ENCODE data around the gene RAPGEF6.
"Not testable (repeated sequence)": the region's sequence is repeated elsewhere in the genome, so short reads cannot be mapped to it uniquely, and the experiment has no call there.

Gene RAPGEF6

GRCh38 chr5:131491749-131492148, 143.3 kb downstream of the RAPGEF6 start:
- DNase-seq: no peak

- DNase-seq: no peak
Measured at GRCh38 chr5:131488463-131488862, 146.6 kb downstream of the RAPGEF6 start.

DNA sequence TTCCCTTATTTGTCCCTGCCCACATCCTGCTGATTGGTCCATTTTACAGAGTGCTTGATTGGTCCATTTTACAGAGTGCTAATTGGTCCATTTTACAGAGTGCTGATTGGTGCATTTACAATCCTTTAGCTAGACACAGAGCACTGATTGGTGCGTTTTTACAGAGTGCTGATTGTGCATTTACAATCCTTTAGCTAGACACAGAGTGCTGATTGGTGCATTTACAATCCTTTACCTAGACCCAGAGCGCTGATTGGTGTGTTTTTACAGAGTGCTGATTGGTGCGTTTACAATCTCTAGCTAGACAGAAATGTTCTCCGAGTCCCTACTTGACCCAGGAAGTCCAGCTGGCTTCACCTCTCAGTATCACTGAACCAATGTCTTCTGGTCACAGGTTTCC, 147.7 kb downstream of the RAPGEF6 start:
- DNase-seq: not testable (repeated sequence)

DNA sequence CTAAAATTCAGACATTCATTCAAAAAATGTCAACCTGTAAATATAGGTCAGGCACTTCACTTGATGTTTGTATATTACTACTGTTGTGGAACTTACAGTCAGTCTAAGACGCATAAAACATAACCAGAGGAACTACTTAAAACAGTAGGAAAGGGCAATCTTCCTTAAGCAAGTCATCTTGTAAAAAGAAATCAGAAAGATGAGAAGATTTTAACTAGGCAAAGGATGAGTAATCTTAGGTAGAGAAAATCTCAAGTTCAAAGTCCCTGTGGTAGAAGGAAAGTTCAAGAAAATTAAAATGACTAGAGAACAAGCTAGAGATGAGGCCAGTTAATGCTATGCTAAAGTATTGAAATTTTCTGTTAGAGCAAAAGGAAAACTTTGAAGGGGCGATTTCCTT, 152.4 kb downstream of the RAPGEF6 start:
- DNase-seq: no peak

- no peak for DNase-seq
Measured at GRCh38 chr5:131481569-131481968, 153.5 kb downstream of the RAPGEF6 start.

DNA sequence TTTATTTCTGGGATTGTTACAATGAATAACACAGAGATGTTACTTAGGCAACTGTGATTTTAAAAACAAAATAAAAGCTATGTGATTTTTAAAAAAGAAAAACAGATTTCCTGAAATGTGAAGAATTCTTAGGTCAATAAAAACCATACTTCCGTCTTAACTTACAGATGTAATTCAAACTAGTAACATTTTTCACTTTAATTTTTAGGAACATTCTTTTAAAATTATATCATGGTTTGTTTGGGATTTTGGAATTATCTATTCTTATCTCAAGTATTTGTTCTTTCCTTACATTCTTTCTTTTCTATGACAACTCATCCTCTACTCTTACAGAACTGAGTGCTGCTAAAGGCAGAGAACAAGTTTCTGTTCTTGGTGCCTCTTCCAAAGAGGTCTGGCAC, 159.5 kb downstream of the RAPGEF6 start:
- no peak for DNase-seq

GRCh38 chr5:131473731-131474130, 161.3 kb downstream of the RAPGEF6 start:
- DNase-seq: no peak

DNA sequence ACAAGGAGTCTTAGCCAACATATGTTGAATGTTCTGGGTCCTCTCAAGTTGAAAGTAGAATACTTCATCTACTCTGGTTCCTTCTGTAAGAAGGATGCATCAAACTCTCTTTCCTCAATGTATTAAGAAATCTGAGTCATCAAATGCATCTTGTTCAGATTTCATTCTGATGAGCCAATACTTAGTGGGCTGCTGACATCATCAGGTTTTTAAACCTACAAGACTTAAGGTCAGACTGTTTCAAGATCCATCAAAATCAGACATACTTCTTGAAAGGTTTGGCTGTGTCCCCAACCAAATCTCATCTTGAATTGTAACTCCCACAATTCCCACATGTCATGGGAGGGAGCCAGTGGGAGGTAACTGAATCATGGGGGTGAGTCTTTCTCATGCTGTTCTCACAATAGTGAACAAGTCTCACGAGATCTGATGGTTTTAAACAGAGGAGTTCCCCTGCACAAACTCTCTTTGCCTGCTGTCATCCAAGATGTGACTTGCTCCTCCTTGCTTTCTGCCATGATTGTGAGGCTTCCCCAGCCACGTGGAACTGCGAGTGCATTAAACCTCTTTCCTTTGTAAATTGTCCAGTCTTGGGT, 168.8 kb downstream of the RAPGEF6 start:
- DNase-seq: no peak

DNA sequence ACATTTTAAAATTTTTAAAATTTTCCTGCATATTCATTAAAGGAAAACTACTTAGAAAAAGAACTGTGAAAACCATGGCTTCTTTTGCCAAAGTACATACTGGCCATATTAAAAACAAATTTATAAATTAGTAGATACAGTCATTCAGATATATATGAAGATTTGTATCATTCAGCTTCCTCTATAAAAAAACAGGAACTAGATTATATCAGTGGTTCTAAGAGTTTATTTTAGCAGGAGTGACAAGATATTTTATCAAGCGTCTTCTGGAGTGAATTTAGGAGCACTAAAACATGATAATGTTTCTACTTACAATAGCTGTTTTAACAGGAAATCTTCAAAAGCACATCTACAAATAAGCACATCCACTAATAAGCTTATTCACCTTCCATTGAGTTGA, 171.4 kb downstream of the RAPGEF6 start:
- DNase-seq: no peak

- DNase-seq: no peak
Measured at GRCh38 chr5:131462454-131462853, 172.6 kb downstream of the RAPGEF6 start.

- no peak for DNase-seq
Measured at GRCh38 chr5:131461742-131462141, 173.3 kb downstream of the RAPGEF6 start.

- DNase-seq: no peak
Measured at GRCh38 chr5:131460867-131461572, 174.0 kb downstream of the RAPGEF6 start.

GRCh38 chr5:131460133-131460532, 174.9 kb downstream of the RAPGEF6 start:
- no peak for DNase-seq

DNA sequence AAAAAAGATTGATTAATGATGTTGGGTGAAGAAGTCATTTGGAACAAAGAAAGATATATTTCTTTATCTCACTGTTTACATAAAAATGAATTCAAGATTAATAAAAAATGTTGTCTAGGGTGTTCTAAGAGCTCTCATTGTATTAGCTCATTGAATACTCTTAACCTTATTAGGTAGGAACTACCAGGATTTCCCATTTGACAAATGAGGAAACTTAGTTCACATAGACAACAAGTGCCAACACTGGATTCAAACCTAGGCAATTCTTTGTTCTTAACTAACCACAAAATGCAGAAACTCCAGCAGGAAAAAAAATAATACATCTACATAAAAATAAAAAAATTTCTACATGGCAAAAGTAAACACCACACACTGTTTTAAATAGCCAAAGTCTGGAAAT, 175.8 kb downstream of the RAPGEF6 start:
- DNase-seq: no peak

GRCh38 chr5:131457193-131457592, 177.8 kb downstream of the RAPGEF6 start:
- no peak for DNase-seq

DNA sequence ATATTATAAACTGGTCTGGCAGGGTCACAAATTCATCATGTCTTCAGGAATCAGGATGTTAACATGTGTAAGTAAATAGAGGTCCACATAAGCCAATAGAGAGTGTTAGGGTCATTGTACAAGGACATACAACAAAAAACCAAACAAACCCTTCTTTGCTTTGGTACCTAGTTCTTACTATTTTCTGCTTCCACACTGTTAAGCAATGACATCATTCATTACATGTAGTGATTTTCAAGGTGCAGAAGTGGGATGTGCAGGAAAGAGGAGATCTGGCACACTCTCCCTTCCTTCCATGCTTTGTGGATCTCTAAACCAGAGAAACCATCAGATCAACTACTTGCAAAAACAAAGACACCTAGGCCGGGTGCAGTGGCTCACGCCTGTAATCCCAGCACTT, 184.1 kb downstream of the RAPGEF6 start:
- DNase-seq: no peak

DNA sequence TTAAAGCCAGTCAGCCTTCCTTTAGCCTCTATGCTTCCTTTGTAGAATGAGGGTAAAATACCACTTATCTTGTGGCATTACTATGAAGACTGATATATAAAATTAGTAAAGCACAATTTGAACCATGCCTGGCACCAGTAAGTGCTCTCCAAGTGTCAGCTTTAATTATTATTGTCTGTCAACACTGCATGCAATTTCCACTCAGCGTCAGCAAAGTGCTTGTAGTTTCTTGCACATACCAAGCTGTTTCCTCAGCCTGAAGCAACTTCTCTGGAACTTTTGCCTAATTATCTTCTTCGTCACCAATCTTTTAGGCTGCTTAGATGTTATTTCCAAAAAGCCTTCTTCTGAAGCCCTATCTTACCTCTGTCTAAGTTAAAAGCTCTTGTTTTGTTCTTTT, 193.8 kb downstream of the RAPGEF6 start:
- DNase-seq: no peak

DNA sequence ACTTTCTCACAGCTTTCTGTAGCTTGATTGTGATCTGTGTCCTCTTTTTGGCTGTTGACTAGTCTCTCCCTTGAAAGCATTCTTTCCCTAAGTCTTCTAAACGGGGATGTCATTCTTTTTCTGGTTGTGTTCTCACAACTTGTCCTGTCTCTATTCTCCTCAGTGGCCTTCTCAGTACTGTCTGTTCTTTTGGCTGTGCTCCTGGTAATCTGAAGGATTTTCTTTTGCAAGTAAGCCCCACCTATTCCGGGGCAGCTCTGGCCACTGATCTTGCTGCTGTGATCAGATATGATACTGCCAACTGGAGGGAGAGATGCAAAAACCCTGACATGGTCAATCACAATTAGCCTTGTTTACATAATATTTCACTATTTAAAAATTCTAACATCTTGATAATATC, 198.9 kb downstream of the RAPGEF6 start:
- no peak for DNase-seq

DNA sequence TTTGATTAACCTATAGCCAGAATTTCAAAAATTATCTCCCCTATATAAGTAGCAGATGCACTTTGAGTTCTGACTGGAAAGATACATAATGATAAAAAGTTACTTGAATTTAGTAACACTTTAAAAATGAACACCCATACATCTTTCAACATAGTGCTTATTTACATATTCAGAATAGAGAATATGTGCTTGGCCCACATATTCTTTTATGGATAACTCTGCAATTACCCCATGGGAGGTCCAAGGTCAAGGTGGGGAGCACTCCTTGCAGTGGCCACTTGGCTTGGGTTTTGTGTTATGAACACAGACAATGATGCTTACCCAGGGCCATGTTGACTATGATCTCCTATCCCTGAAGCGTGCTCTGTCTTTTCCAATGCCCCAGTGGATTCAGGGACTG, 201.9 kb downstream of the RAPGEF6 start:
- DNase-seq: no peak

GRCh38 chr5:131431794-131432193, 203.2 kb downstream of the RAPGEF6 start:
- DNase-seq: no peak

DNA sequence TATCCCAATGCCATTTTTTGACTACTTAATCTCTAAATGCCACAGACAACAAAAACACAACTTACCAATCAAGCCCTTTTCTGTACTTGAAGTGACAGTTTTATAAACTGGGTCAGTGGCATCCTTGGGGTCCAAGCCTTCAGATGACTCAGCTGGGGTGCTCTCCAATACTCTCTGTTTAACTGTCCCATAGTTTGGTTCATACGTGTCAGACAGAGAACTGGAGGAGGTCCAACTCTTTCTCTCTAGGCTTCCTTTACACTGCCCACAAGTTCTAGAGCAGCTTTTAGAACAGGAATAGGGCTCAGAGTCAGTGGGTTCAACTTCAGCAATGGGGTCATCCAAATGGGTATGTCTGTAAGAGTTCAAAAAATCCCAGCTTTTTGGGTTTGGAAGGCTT, 204.2 kb downstream of the RAPGEF6 start:
- no peak for DNase-seq

GRCh38 chr5:131426011-131426410, 209.0 kb downstream of the RAPGEF6 start:
- no peak for DNase-seq

GRCh38 chr5:131423056-131423455, 212.0 kb downstream of the RAPGEF6 start:
- DNase-seq: no peak

GRCh38 chr5:131419877-131420276, 215.2 kb downstream of the RAPGEF6 start:
- DNase-seq: no peak

DNA sequence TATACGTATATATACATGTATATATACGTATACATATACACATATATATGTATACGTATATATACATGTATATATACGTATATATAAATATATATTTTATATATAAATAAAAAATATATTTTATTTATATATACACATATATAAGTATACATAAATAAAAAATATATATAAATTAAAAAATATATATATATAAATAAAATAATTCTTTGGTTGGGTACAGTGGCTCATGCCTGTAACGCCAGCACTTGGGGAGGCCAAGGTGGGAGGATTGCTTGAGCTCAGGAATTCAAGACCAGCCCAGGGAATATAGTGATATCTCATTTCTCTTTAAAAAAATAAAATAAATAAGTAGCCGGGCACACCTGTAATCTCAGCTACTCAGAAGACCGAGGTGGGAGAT, 216.2 kb downstream of the RAPGEF6 start:
- no peak for DNase-seq

All from activated CD4-positive, alpha-beta T cell treated with anti-CD3 and anti-CD28 coated beads, Interleukin-2, amount 50 U/mL, for 4 hours (primary cell).